Measurements from ENCODE around the gene LAMB4.

The LAMB4 gene

GRCh38 chr7:108146070-108146842, 16.1 kb upstream of the LAMB4 start:
- no peaks in the 10 kb centered on the region; the same call in 1 of the 2 replicates for H3K27me3 ChIP-seq (replicated peaks; ENCODE audit: control insufficient read depth, insufficient read depth, low read length)
- peak; percentile 22 for DNase-seq (ENCODE audit: extremely low read depth, insufficient read length)
- TF ChIP-seq CTCF (IDR thresholded peaks at IDR 0.05; ENCODE audit: insufficient read depth, low read length, poor library complexity, severe bottlenecking): peak; percentile 86
- no peak overlapping the region for H3K4me3 ChIP-seq (replicated peaks; ENCODE audit: low read depth, low read length)
- H3K36me3 ChIP-seq (ENCODE audit: control insufficient read depth, insufficient read depth, low read length): no peaks in the 10 kb centered on the region

- Histone ChIP-seq H3K4me3 (replicated peaks; ENCODE audit: low read depth, low read length) (no peak overlapping the region), H3K27me3 (replicated peaks; ENCODE audit: control insufficient read depth, insufficient read depth, low read length) (no peaks in the 10 kb centered on the region; the same call in 1 of the 2 replicates), H3K36me3 (ENCODE audit: control insufficient read depth, insufficient read depth, low read length) (no peaks in the 10 kb centered on the region)
- no peak for TF ChIP-seq CTCF (IDR thresholded peaks at IDR 0.05; ENCODE audit: insufficient read depth, low read length, poor library complexity, severe bottlenecking)
- DNase-seq (ENCODE audit: extremely low read depth, insufficient read length): no peak
Observed at GRCh38 chr7:108145401-108145800, 15.2 kb upstream of the LAMB4 start.

- TF ChIP-seq CTCF (IDR thresholded peaks at IDR 0.05; ENCODE audit: insufficient read depth, low read length, poor library complexity, severe bottlenecking): no peak
- Histone ChIP-seq H3K36me3 (ENCODE audit: control insufficient read depth, insufficient read depth, low read length) (no peaks in the 10 kb centered on the region), H3K27me3 (replicated peaks; ENCODE audit: control insufficient read depth, insufficient read depth, low read length) (no peaks in the 10 kb centered on the region; the same call in 1 of the 2 replicates), H3K4me3 (replicated peaks; ENCODE audit: low read depth, low read length) (no peak overlapping the region)
- no peak for DNase-seq (ENCODE audit: extremely low read depth, insufficient read length)
Observed at GRCh38 chr7:108144931-108145330, 14.8 kb upstream of the LAMB4 start.

GRCh38 chr7:108143658-108144420, 13.7 kb upstream of the LAMB4 start:
- no peak for DNase-seq (ENCODE audit: extremely low read depth, insufficient read length)
- Histone ChIP-seq H3K27me3 (replicated peaks; ENCODE audit: control insufficient read depth, insufficient read depth, low read length) (no peaks in the 10 kb centered on the region; the same call in 1 of the 2 replicates), H3K4me3 (replicated peaks; ENCODE audit: low read depth, low read length) (no peak overlapping the region), H3K36me3 (ENCODE audit: control insufficient read depth, insufficient read depth, low read length) (no peaks in the 10 kb centered on the region)
- peak; percentile 26 for TF ChIP-seq CTCF (IDR thresholded peaks at IDR 0.05; ENCODE audit: insufficient read depth, low read length, poor library complexity, severe bottlenecking)

- no peak for DNase-seq (ENCODE audit: extremely low read depth, insufficient read length)
- no peaks in the 10 kb centered on the region; the same call in 1 of the 2 replicates for H3K27me3 ChIP-seq (replicated peaks; ENCODE audit: control insufficient read depth, insufficient read depth, low read length)
- H3K36me3 ChIP-seq (ENCODE audit: control insufficient read depth, insufficient read depth, low read length): no peaks in the 10 kb centered on the region
- TF ChIP-seq CTCF (IDR thresholded peaks at IDR 0.05; ENCODE audit: insufficient read depth, low read length, poor library complexity, severe bottlenecking): no peak
- no peak overlapping the region for H3K4me3 ChIP-seq (replicated peaks; ENCODE audit: low read depth, low read length)
Observed at GRCh38 chr7:108142675-108143259, 12.6 kb upstream of the LAMB4 start.

Measured in GM06990 (cell line).